B cell (primary cell): ENCODE results near the gene VASN. TPM values are rescaled to one million over a fixed set of nuclear protein-coding genes. Genes with fewer than 3 reads are reported as not detected.

Experiments used
- ATAC-seq: fragments of 200-7000 bp; cut with Tn5 transposase; one replicate; pipeline ENCODE4 v1.10.0; 2021; ENCODE audit warnings: low read depth, mild to moderate bottlenecking, moderate number of reproducible peaks, moderate library complexity
- CTCF ChIA-PET: fragments of 350-600 bp; sonication (Branson Sonifier 250); formaldehyde crosslinking; loops from one replicate; lab custom pipeline; 2021; ENCODE audit warnings: antibody characterized with exemption, inconsistent platforms; lab: Charles Lee
- POLR2A ChIA-PET: fragments of 350-600 bp; sonication (Branson Sonifier 250); formaldehyde crosslinking; loops from one replicate; lab custom pipeline; 2021; ENCODE audit warnings: antibody characterized with exemption; lab: Charles Lee
- DNase-seq: peaks from one replicate; pipeline ENCODE4 v3.0.0; 2013
- H2AFZ ChIP-seq: 2 replicates; pipeline ENCODE4 v1.6.1; 2012; ENCODE audit warnings: mild to moderate bottlenecking, low read depth, low read length; ENCODE audit not compliant: insufficient read depth, poor library complexity, severe bottlenecking
- H3K27ac ChIP-seq, 2 donors: 1 replicate in 1 of 2; 2 replicates in 1 of 2; pipeline ENCODE4 v1.5.1; 2012 to 2013; ENCODE audit warnings: low read length in 2 of 2, mild to moderate bottlenecking in 2 of 2, moderate library complexity in 1 of 2
- H3K27me3 ChIP-seq, 4 experiments: fragments of 200-600 bp in 1 of 4; sonication (generic) in 1 of 4; replicated peaks in 1 of 4; 1 replicate in 2 of 4; 2 replicates in 2 of 4; pipeline versions ENCODE4 v1.6.1 to v1.7.0; 2013 to 2016; ENCODE audit warnings: low read length in 3 of 4, mild to moderate bottlenecking in 2 of 4, mixed read lengths in 1 of 4, moderate library complexity in 1 of 4; ENCODE audit not compliant: insufficient read depth in 4 of 4, control insufficient read depth in 3 of 4; ENCODE audit errors: control extremely low read depth in 1 of 4
- H3K36me3 ChIP-seq, 2 experiments: replicated peaks in 1 of 2; 1 replicate in 1 of 2; 2 replicates in 1 of 2; pipeline versions ENCODE4 v1.6.1 to v1.7.1; 2013; ENCODE audit warnings: low read length in 1 of 2; ENCODE audit not compliant: insufficient read depth in 2 of 2, control insufficient read depth in 1 of 2; ENCODE audit errors: control extremely low read depth in 1 of 2, extremely low read depth in 1 of 2
- H3K4me1 ChIP-seq, 2 donors: fragments of 200-600 bp in 1 of 2; sonication (generic) in 1 of 2; 1 replicate in 1 of 2; 2 replicates in 1 of 2; pipeline versions ENCODE4 v1.5.1 to v1.6.1; 2013 to 2017; ENCODE audit warnings: low read length in 2 of 2; ENCODE audit not compliant: control insufficient read depth in 2 of 2, insufficient read depth in 2 of 2
- H3K4me2 ChIP-seq: replicated peaks from 2 replicates; pipeline ENCODE3; 2012; ENCODE audit warnings: mild to moderate bottlenecking, low read depth, low read length; ENCODE audit not compliant: poor library complexity, severe bottlenecking
- H3K4me3 ChIP-seq, 5 experiments: fragments of 200-600 bp in 1 of 5; sonication (generic) in 1 of 5; 1 replicate in 3 of 5; 2 replicates in 2 of 5; pipeline versions ENCODE4 v1.5.1 to v1.7.0; 2011 to 2016; ENCODE audit warnings: low read length in 4 of 5, mild to moderate bottlenecking in 4 of 5, low read depth in 2 of 5, control low read depth in 1 of 5, moderate library complexity in 1 of 5; ENCODE audit not compliant: insufficient read depth in 1 of 5; ENCODE audit errors: control extremely low read depth in 1 of 5, extremely low read depth in 1 of 5
- H3K79me2 ChIP-seq: fragments of 200-600 bp; sonication (generic); one replicate; pipeline ENCODE4 v1.6.0; 2016; ENCODE audit warnings: low read length; ENCODE audit not compliant: control insufficient read depth, insufficient read depth
- H3K9ac ChIP-seq: fragments of 200-600 bp; sonication (generic); 2 replicates; pipeline ENCODE4 v1.6.1; 2017; ENCODE audit warnings: mild to moderate bottlenecking, low read length, moderate library complexity
- H3K9me3 ChIP-seq, 3 donors: one replicate each; pipeline versions ENCODE4 v1.6.1 to v1.7.1; 2013; ENCODE audit warnings: low read length in 2 of 3; ENCODE audit not compliant: control insufficient read depth in 2 of 3, insufficient read depth in 1 of 3; ENCODE audit errors: control extremely low read depth in 1 of 3
- H4K20me1 ChIP-seq: 2 replicates; pipeline ENCODE4 v1.6.0; 2012; ENCODE audit warnings: mild to moderate bottlenecking, low read length; ENCODE audit not compliant: insufficient read depth, control insufficient read depth, poor library complexity, severe bottlenecking
- H3K27ac Mint-ChIP-seq: one replicate; pipeline ENCODE4 v1.8.0; 2021; ENCODE audit warnings: mixed read lengths
- H3K27me3 Mint-ChIP-seq: one replicate; pipeline ENCODE4 v1.8.0; 2021; ENCODE audit warnings: mixed read lengths
- H3K4me1 Mint-ChIP-seq: one replicate; pipeline ENCODE4 v1.8.0; 2021; ENCODE audit warnings: mixed read lengths
- H3K4me3 Mint-ChIP-seq: one replicate; pipeline ENCODE4 v1.8.0; 2021; ENCODE audit warnings: mixed read lengths
- H3K9me3 Mint-ChIP-seq: one replicate; pipeline ENCODE4 v1.8.0; 2022; ENCODE audit warnings: mixed read lengths; ENCODE audit not compliant: insufficient read depth
- CTCF ChIP-seq: fragments of 200-600 bp; IDR thresholded peaks from one replicate; pipeline ENCODE4 v1.8.0; 2022; ENCODE audit warnings: antibody characterized with exemption, mild to moderate bottlenecking
- EZH2 ChIP-seq: IDR thresholded peaks from 2 replicates; pipeline ENCODE4 v1.6.1; 2012; ENCODE audit warnings: borderline replicate concordance, low read depth, mild to moderate bottlenecking, moderate library complexity, low read length; ENCODE audit not compliant: insufficient read depth, poor library complexity, severe bottlenecking
- WGBS: methylation state at CpG from one replicate; pipeline ENCODE4 v1.1.5; 2013; ENCODE audit warnings: missing lambda C conversion rate; ENCODE audit not compliant: insufficient coverage; 5-methylcytosine and 5-hydroxymethylcytosine counted together
- intact Hi-C: fragments of 100-400 bp; cut with micrococcal nuclease; formaldehyde crosslinking; loops from one replicate; pipeline ENCODE4 v1.10.0; 2022
- polyA plus RNA-seq: library from polyadenylated mRNA; depleted of rRNA; stranded (reverse); fragments of >200 nt; gene quantifications from 2 replicates; pipeline ENCODE4 v1.2.3, GENCODE V29; 2012
- total RNA-seq, 2 donors: library from RNA; stranded (reverse); fragments of 120-200 nt in 1 of 2; gene quantifications; 1 replicate in 1 of 2; 2 replicates in 1 of 2; pipeline versions ENCODE4 v1.2.3 to v1.2.4, GENCODE V29; 2013 to 2022

The VASN gene
- total and polyA plus RNA-seq, 2 donors (not counting 1 experiment from before 2014, with no cell fraction given): 0.57 to 0.76 TPM

DNA sequence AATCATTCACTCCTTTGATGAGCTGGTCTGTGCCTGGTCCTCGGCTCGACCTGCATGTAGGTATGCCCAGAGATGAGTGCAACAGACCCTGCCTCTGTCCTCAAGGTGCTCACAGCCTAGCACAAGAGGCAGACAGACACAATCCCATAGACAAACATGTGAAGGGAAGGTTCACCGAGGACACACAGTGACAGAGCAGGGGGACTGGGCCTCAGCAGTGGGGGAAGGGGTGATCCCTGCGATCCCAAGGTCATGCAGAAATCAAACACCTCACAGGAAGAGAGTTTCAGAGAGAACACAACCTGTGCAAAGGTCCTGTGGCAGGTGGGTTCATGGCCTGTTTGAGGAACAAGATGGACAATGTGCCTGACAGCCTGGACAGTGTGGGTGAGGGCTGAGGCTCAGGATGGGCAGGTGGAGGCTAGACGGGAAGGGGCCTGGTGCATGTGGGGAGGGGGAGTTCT lies 4.2 kb upstream of the VASN start:
- Histone ChIP-seq H3K9me3 (no peaks in the 10 kb centered on the region), H3K27ac (no peak overlapping the region), H3K4me3 (no peak overlapping the region), H3K27me3 (no peaks in the 10 kb centered on the region), H3K36me3 (peaks cover 4 to 41% of the 10 kb centered on the region in 2 experiments), H3K9ac (no peak overlapping the region), H3K79me2 (peaks cover 15% of the 10 kb centered on the region), H3K4me2 (no peak overlapping the region), H2AFZ (no peak overlapping the region), H4K20me1 (peaks cover 69% of the 10 kb centered on the region), H3K4me1 (peaks cover 11 to 49% of the 10 kb centered on the region in 2 donors)
- Mint-ChIP-seq H3K4me3 (no peak overlapping the region), H3K27ac (no peak overlapping the region), H3K9me3 (no peaks in the 10 kb centered on the region), H3K4me1 (peaks cover 30% of the 10 kb centered on the region), H3K27me3 (no peaks in the 10 kb centered on the region)
- ChIA-PET POLR2A (interaction anchor here (0.5 kb wide), 1 partner anchor 84 kb away, joined by 4 read pairs; no protein-coding TSS in a partner anchor), CTCF (interaction anchor here (3.9 kb wide), 1 partner anchor 35 kb away, joined by 38 read pairs; no protein-coding TSS in a partner anchor)
- no peak for ATAC-seq
- WGBS: 89% methylated on average over 1 of the region's 5 CpGs
- intact Hi-C loops: no loop called here
- DNase-seq: no peak
- TF ChIP-seq EZH2 (no peak), CTCF (no peak)

- peaks cover 85% of the 10 kb centered on the region for H4K20me1 ChIP-seq
- ChIA-PET CTCF (interaction anchor here (0.6 to 1.1 kb wide), 3 partner anchors 10 to 34 kb away, joined by 3 to 5 read pairs (median 3); no protein-coding TSS in a partner anchor), POLR2A (no interaction called here)
- no peak overlapping the region for H3K9ac ChIP-seq
- H3K4me3 ChIP-seq: no peak overlapping the region
- TF ChIP-seq EZH2: no peak
- no peak overlapping the region for H3K4me2 ChIP-seq
- ATAC-seq (no peak), DNase-seq (no peak)
- peaks cover 21% of the 10 kb centered on the region for H3K79me2 ChIP-seq
- no peak overlapping the region for H2AFZ ChIP-seq
- no peaks in the 10 kb centered on the region for H3K9me3 ChIP-seq
- peaks cover 25 to 47% of the 10 kb centered on the region in 2 donors for H3K4me1 ChIP-seq
- H3K9me3 Mint-ChIP-seq: no peaks in the 10 kb centered on the region
- intact Hi-C loops: no loop called here
- no peak overlapping the region for H3K27ac ChIP-seq
- 99% methylated on average over 13 of the region's 13 CpGs for WGBS
- no peaks in the 10 kb centered on the region for H3K27me3 Mint-ChIP-seq
- H3K36me3 ChIP-seq: peaks cover 4 to 30% of the 10 kb centered on the region in 2 experiments
- no peak overlapping the region for H3K4me3 Mint-ChIP-seq
- no peaks in the 10 kb centered on the region for H3K27me3 ChIP-seq
- H3K27ac Mint-ChIP-seq: no peak overlapping the region
- H3K4me1 Mint-ChIP-seq: peaks cover 39% of the 10 kb centered on the region
Observed at GRCh38 chr16:4369007-4369733, 2.5 kb upstream of the VASN start.
